RWPE2 (cell line): Measurements from ENCODE around the gene CDK5RAP2.

ENCODE experiments used
- ATAC-seq: fragments of 200-7000 bp; cut with Tn5 transposase; 3 replicates; pipeline ENCODE4 v1.9.1; 2021; ENCODE audit warnings: low read depth
- DNase-seq: peaks from one replicate; pipeline ENCODE4 v3.0.0-alpha.2; 2020; ENCODE audit warnings: low spot score
- H3K27ac ChIP-seq: fragments of 450-650 bp; 2 replicates; pipeline ENCODE4 v1.5.1; 2017; ENCODE audit warnings: mild to moderate bottlenecking; ENCODE audit not compliant: poor library complexity, severe bottlenecking
- H3K27me3 ChIP-seq: fragments of 250-450 bp; sonication (Bioruptor Pico); 2 replicates; pipeline ENCODE4 v1.5.1; 2021; ENCODE audit warnings: mild to moderate bottlenecking, moderate library complexity; ENCODE audit not compliant: insufficient read depth, poor library complexity, severe bottlenecking
- H3K36me3 ChIP-seq: fragments of 250-450 bp; sonication (Bioruptor Pico); 2 replicates; pipeline ENCODE4 v1.5.1; 2020; ENCODE audit warnings: low read depth, mild to moderate bottlenecking, moderate library complexity
- H3K4me1 ChIP-seq: fragments of 250-450 bp; sonication (Bioruptor Pico); 2 replicates; pipeline ENCODE4 v1.5.1; 2021; ENCODE audit warnings: mild to moderate bottlenecking, moderate library complexity; ENCODE audit not compliant: insufficient read depth, poor library complexity, severe bottlenecking
- H3K4me3 ChIP-seq: fragments of 250-450 bp; sonication (Bioruptor Pico); 2 replicates; pipeline ENCODE4 v1.5.1; 2021; ENCODE audit warnings: mild to moderate bottlenecking, moderate library complexity; ENCODE audit not compliant: severe bottlenecking
- H3K9me3 ChIP-seq: fragments of 250-450 bp; sonication (Bioruptor Pico); 2 replicates; pipeline ENCODE4 v1.5.1; 2021; ENCODE audit warnings: mild to moderate bottlenecking, moderate library complexity; ENCODE audit not compliant: severe bottlenecking
- CTCF ChIP-seq: fragments of 450-650 bp; IDR thresholded peaks from one replicate; pipeline ENCODE4 v1.5.1; 2017; ENCODE audit warnings: mild to moderate bottlenecking, moderate library complexity; ENCODE audit not compliant: poor library complexity, severe bottlenecking

Gene CDK5RAP2

GRCh38 chr9:120396931-120397330, 183.0 kb downstream of the CDK5RAP2 start:
- peaks cover 14% of the 10 kb centered on the region for H3K4me1 ChIP-seq
- no peak for TF ChIP-seq CTCF
- H3K9me3 ChIP-seq: no peaks in the 10 kb centered on the region
- no peak for DNase-seq
- no peak overlapping the region for H3K27ac ChIP-seq
- H3K4me3 ChIP-seq: no peak overlapping the region
- peaks cover 67% of the 10 kb centered on the region for H3K36me3 ChIP-seq
- H3K27me3 ChIP-seq: no peaks in the 10 kb centered on the region
- no peak for ATAC-seq

- DNase-seq (no peak), ATAC-seq (no peak)
- H3K27ac ChIP-seq: no peak overlapping the region
- H3K4me3 ChIP-seq: no peak overlapping the region
- H3K36me3 ChIP-seq: peaks cover 66% of the 10 kb centered on the region
- no peak for TF ChIP-seq CTCF
- H3K4me1 ChIP-seq: peaks cover 14% of the 10 kb centered on the region
- no peaks in the 10 kb centered on the region for H3K9me3 ChIP-seq
- H3K27me3 ChIP-seq: no peaks in the 10 kb centered on the region
Observed at GRCh38 chr9:120396418-120396817, 183.5 kb downstream of the CDK5RAP2 start.

GRCh38 chr9:120395376-120395775, 184.6 kb downstream of the CDK5RAP2 start:
- Histone ChIP-seq H3K4me1 (peaks cover 14% of the 10 kb centered on the region), H3K27me3 (no peaks in the 10 kb centered on the region), H3K27ac (peak overlapping the region; percentile 67), H3K9me3 (no peaks in the 10 kb centered on the region), H3K36me3 (peaks cover 58% of the 10 kb centered on the region), H3K4me3 (no peak overlapping the region)
- no peak for DNase-seq
- ATAC-seq: no peak
- no peak for TF ChIP-seq CTCF

- H3K4me3 ChIP-seq: no peak overlapping the region
- DNase-seq: peak; percentile 73
Observed at GRCh38 chr9:120394058-120394669, 185.8 kb downstream of the CDK5RAP2 start.

More at GRCh38 chr9:120394058-120394669, 185.8 kb downstream of the CDK5RAP2 start:
- TF ChIP-seq CTCF: peak; percentile 25
- peak; percentile 95 for ATAC-seq
- peaks cover 46% of the 10 kb centered on the region for H3K36me3 ChIP-seq
- peak overlapping the region; percentile 67 for H3K27ac ChIP-seq
- H3K27me3 ChIP-seq: no peaks in the 10 kb centered on the region
- H3K9me3 ChIP-seq: no peaks in the 10 kb centered on the region
- H3K4me1 ChIP-seq: peaks cover 14% of the 10 kb centered on the region
